ENCODE results near the gene RGS8.

The RGS8 gene

GRCh38 chr1:182671750-182672486, 12.5 kb downstream of the RGS8 start:
- DNase-seq (ENCODE audit: low read depth): no peak

DNA sequence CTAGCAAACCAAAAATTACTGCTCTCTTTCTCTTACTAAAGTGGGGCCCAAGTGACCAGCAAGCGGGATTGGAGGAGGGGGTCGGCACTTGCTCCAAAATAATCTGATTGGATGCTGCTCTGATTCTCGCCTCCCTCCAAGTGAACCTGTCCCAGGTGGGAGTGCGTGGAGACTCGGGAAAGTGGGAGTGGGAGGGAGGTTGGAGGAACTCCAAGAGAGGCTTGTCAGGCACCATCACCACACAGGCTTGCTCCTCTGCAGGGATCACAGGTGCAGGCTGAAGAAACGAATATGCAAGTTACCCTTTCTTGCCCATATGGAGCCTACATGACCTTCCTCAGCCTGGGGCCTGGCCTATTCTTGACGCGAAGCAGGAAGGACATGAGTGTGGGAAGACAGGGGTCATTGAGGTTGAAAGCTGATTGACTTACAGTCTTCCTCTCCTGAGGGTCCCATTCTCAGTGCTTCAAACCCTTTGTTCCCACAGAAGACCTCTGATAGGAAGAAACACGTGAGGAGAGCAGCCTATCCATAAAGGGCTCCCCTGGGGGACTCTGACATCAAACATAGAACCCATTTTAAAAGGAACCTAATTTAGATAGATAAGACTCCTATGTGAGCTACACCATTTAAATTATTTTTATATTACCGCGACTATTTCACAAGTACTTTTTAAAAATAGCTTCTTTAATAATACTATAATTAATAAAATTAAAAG, 14.2 kb downstream of the RGS8 start:
- no peak for DNase-seq (ENCODE audit: low read depth)

DNA sequence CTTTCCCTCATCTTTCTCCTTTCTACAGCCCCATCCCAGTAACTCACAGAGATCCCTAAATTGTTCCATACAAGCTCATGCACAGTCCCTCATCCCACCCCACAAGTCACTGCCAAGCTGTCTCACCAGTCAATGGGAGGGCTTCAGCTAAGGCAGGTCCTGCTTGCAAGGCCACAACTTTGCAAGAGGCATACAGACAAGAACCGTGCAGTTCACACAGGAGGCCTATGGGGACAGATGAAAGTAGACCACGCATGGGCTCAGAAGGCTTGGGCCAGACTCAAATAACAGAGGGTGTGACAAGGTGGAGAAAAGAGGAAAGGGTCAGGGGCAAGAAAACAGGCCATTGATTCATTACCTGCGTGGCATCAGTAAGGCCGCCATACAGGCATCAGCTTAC, 15.1 kb downstream of the RGS8 start:
- no peak for DNase-seq (ENCODE audit: low read depth)

DNA sequence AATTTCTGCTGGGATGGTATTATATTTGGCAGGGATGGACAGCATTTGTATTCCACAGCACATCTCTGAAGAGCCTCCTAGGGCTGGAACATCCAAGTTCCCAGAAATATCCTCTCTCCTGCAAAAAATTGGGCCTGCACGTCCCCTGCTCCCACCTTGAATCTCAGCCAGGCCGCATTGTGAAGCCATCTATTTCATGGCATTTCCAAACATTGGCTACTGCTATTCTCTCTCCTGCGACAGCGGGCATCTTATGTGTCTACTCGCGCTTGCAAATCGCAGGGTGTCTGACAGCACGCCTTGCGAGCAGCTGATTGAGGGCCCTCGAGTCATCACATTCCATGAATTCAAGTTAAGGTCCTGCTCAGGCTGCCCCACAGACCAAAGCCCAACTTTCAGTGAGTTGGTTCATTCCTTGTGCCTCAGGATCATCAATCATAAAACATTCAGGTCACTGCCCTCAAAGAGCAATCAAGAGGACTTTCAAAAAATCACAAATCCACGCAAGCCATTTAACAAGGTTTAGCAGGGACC, 15.8 kb downstream of the RGS8 start:
- no peak for DNase-seq (ENCODE audit: low read depth)

- no peak for DNase-seq (ENCODE audit: low read depth)
These were observed 16.4 kb downstream of the RGS8 start for GRCh38 chr1:182667848-182668505.

DNA sequence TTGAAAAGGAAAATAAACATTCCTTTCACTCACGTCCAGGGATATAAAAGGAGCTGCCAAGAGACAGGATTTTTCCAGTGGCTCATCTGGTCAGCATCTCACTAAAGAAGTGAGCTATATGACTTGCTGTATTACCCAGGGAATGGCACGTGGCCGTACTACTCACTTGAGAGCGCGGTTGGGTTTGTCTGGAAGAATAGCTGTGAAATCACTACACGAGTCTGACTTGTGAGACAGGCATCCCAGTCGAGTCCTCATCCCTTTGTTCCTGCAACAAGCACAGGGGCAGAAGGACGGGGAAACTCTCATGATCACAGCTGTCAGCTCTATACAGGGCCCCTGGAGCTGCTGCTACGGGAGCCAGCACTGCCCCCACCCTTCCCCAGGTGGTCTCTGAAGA, 17.7 kb downstream of the RGS8 start:
- no peak for DNase-seq (ENCODE audit: low read depth)

DNA sequence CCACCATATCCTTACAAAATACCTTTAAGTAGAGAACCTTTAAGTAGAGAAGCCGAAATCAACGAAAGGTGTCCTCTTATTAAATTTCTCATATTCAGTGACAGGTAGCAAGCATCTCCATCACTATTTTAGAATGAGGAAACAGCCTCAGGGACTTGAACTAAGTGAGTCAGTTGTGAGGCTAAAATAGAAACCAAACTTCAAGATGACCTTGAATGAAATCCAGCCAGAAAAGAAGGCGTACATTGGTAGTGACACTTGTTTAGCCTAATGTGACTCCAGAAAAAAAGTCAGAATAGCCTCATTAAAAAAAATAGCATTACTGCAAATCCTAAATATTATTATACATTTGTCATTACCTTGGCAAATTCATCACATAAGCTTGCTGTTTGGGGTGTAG, 20.1 kb downstream of the RGS8 start:
- DNase-seq (ENCODE audit: low read depth): no peak

DNA sequence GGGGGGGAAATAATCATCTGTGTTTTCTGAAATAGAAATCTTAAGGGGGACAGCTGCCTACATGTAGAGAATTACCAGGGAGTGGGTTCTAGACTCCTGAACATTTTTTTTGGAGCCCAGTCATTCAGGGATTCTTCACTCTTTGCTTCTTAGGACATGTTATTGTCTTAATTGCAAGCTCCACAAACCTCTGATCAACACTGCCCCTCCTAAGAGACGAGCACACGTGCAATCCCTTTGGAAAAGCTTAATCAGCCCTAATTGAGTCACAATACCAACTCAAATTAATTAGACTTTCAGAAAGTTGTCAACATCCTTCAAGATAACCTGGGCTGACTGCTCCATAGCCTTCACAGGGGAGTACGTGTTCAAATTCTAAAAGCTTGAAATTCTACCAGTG, 21.4 kb downstream of the RGS8 start:
- no peak for DNase-seq (ENCODE audit: low read depth)

GRCh38 chr1:182662121-182662890, 22.1 kb downstream of the RGS8 start:
- DNase-seq (ENCODE audit: low read depth): no peak

GRCh38 chr1:182658055-182658454, 26.3 kb downstream of the RGS8 start:
- DNase-seq (ENCODE audit: low read depth): no peak

GRCh38 chr1:182656842-182657397, 27.5 kb downstream of the RGS8 start:
- no peak for DNase-seq (ENCODE audit: low read depth)

DNA sequence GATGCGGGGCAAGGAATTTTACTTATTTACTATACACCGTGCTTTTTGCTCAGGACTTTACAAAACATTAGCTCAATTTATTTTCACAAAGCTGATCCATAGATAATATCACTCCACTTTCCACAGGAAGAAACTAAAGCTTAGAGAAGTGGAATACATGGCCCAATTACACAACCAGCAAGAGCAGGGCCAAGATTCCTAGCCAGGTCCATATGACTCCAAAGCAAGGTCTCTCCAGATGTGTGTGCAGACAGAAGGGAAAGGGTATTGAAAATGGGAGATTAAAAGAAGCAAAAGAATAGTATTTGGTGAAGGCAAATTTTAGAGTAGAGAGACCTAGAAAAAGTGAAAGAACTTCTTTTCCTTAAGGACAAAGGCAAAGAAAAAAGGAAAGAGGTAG, 30.4 kb downstream of the RGS8 start:
- DNase-seq (ENCODE audit: low read depth): no peak

- no peak for DNase-seq (ENCODE audit: low read depth)
These were observed 31.5 kb downstream of the RGS8 start for GRCh38 chr1:182652933-182653332.

DNA sequence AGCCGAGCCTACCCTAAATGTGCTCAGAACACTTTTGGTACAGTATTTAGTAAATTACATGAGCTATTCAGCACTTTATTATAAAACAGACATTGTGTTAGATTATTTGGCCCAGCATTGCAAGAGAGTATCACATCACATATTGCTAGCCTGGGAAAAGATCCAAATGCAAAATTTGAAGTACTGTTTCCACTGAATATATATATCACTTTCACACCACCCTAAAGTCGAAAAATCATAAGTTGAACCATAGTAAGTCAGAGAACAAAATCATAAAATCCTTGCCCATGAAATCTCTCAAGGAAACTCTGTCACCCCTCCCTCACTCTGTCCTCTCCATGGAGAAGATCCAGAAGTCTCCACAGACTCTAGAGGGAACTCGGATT, 33.1 kb downstream of the RGS8 start:
- no peak for DNase-seq (ENCODE audit: low read depth)

- DNase-seq (ENCODE audit: low read depth): no peak
These were observed 33.6 kb downstream of the RGS8 start for GRCh38 chr1:182650678-182651338.

GRCh38 chr1:182649041-182649440, 35.3 kb downstream of the RGS8 start:
- DNase-seq (ENCODE audit: low read depth): no peak

- DNase-seq (ENCODE audit: low read depth): no peak
These were observed 37.6 kb downstream of the RGS8 start for GRCh38 chr1:182646739-182647138.

GRCh38 chr1:182644886-182645285, 39.5 kb downstream of the RGS8 start:
- no peak for DNase-seq (ENCODE audit: low read depth)

DNA sequence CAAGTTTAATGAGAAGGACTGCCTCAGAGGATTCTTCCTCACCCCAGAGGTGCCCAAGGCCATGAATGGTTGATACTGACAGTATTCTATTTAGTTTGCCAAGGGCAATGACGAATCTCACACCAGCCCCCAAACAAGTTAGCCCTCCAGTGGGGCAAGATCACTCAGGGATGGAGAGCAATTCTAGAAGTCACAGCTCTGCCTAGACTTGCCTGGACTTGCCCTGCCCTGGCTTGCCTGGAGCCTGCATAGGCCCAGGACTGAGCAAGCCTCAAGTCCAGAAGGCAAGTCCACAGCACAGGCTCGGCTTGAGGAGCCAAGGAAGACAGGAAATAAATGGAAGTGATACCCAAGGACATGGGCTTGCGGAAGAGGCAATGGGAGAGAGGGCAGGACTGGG, 40.7 kb downstream of the RGS8 start:
- DNase-seq (ENCODE audit: low read depth): no peak

- DNase-seq (ENCODE audit: low read depth): no peak
These were observed 41.9 kb downstream of the RGS8 start for GRCh38 chr1:182642461-182642860.

- no peak for DNase-seq (ENCODE audit: low read depth)
These were observed 42.8 kb downstream of the RGS8 start for GRCh38 chr1:182641561-182641960.
